PC-3 (cell line): ENCODE data around the gene PEX14.

Source experiments
- EZH2 ChIP-seq: fragments of 300-600 bp; sonication (generic); IDR thresholded peaks from one replicate; pipeline ENCODE4 v1.6.1; 2017; ENCODE audit warnings: antibody characterized with exemption, mild to moderate bottlenecking, low read length; ENCODE audit not compliant: unreplicated experiment
- TF ChIP-seq, protein P1 (sequence below): fragments of 300-600 bp; sonication (generic); conservative IDR thresholded peaks from 2 replicates; pipeline ENCODE4 v1.5.1; 2017; ENCODE audit warnings: antibody characterized with exemption, low read depth, mild to moderate bottlenecking, low read length

DNA sequence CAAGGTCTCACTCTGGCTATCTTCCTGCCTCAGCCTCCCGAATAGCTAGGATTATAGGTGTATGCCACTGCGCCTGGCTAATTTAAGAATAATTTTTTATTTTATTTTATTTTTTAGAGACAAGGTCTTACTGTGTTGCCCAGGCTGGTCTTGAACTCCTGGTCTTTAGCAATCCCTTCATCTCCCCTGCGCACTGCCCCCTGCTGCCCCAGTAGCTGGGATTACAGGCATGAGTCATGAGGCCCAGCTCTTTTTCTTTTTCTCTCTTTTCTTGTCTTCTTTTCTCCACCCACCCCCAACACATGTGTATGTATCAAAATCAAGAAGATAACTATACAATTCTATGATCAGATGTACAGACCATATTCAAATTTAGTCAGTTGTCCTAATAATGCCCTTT is 87.2 kb downstream of the PEX14 start:
- TF ChIP-seq, protein P1, sequence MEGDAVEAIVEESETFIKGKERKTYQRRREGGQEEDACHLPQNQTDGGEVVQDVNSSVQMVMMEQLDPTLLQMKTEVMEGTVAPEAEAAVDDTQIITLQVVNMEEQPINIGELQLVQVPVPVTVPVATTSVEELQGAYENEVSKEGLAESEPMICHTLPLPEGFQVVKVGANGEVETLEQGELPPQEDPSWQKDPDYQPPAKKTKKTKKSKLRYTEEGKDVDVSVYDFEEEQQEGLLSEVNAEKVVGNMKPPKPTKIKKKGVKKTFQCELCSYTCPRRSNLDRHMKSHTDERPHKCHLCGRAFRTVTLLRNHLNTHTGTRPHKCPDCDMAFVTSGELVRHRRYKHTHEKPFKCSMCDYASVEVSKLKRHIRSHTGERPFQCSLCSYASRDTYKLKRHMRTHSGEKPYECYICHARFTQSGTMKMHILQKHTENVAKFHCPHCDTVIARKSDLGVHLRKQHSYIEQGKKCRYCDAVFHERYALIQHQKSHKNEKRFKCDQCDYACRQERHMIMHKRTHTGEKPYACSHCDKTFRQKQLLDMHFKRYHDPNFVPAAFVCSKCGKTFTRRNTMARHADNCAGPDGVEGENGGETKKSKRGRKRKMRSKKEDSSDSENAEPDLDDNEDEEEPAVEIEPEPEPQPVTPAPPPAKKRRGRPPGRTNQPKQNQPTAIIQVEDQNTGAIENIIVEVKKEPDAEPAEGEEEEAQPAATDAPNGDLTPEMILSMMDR, result peak; percentile 44; the same call in 1 of the 2 replicates
- no peak for TF ChIP-seq EZH2
